Upper lobe of left lung (tissue), 6 donors: ENCODE data around the gene SLC25A29. TPM values are rescaled to one million over a fixed set of nuclear protein-coding genes. Genes with fewer than 3 reads are reported as not detected.

Source experiments
- ATAC-seq, 2 donors: fragments of 200-7000 bp; cut with Tn5 transposase; one replicate each; pipeline ENCODE4 v1.9.1; 2022; ENCODE audit warnings: mild to moderate bottlenecking in 2 of 2, moderate library complexity in 2 of 2; ENCODE audit not compliant: low FRiP score in 2 of 2
- DNase-seq, 2 donors: peaks; one replicate each; pipeline ENCODE4 v3.0.0-alpha.2; 2019 to 2020
- H3K27ac ChIP-seq, 4 donors: fragments of 200-600 bp; sonication (generic); one replicate each; pipeline ENCODE4 v1.5.1; 2016 to 2019
- H3K27me3 ChIP-seq, 4 donors: fragments of 200-600 bp; sonication (generic); one replicate each; pipeline ENCODE4 v1.5.1; 2017 to 2019
- H3K36me3 ChIP-seq, 4 donors: fragments of 200-600 bp; sonication (generic); one replicate each; pipeline ENCODE4 v1.5.1; 2016 to 2019
- H3K4me1 ChIP-seq, 4 donors: fragments of 200-600 bp; sonication (generic); one replicate each; pipeline ENCODE4 v1.5.1; 2018 to 2019
- H3K4me3 ChIP-seq, 4 donors: fragments of 200-600 bp; sonication (generic); one replicate each; pipeline ENCODE4 v1.5.1; 2017 to 2019; ENCODE audit warnings: mild to moderate bottlenecking in 2 of 4, moderate library complexity in 1 of 4
- H3K9me3 ChIP-seq, 4 donors: fragments of 200-600 bp; sonication (generic); one replicate each; pipeline ENCODE4 v1.5.1; 2018 to 2019
- EP300 ChIP-seq, 4 donors: sonication (generic); formaldehyde crosslinking; IDR thresholded peaks; one replicate each; pipeline ENCODE4 v1.5.1; 2017; ENCODE audit warnings: antibody characterized with exemption in 4 of 4, control low read depth in 2 of 4
- POLR2A ChIP-seq, 4 donors: fragments of 450-650 bp; IDR thresholded peaks; one replicate each; pipeline ENCODE4 v1.5.1; 2016 to 2017; ENCODE audit warnings: antibody characterized with exemption in 4 of 4, mild to moderate bottlenecking in 2 of 4
- POLR2AphosphoS5 ChIP-seq, 2 donors: sonication (generic); formaldehyde crosslinking; IDR thresholded peaks; one replicate each; pipeline ENCODE4 v1.5.1; 2017; ENCODE audit warnings: antibody characterized with exemption in 2 of 2
- WGBS, 2 donors: methylation state at CpG; one replicate each; pipeline ENCODE4 v1.1.5; 2017 to 2018; 5-methylcytosine and 5-hydroxymethylcytosine counted together
- total RNA-seq, 6 donors: library from RNA; depleted of rRNA in 4 of 6; stranded (reverse); fragments of >200 nt in 4 of 6; gene quantifications; one replicate each; pipeline versions ENCODE4 v1.1.0 to v1.2.1, GENCODE V29; 2016 to 2021
- TF ChIP-seq, protein P1 (sequence below), 6 experiments: fragments of 450-650 bp in 4 of 6; fragments of 200-600 bp in 2 of 6; sonication (generic) in 2 of 6; IDR thresholded peaks; one replicate each; pipeline ENCODE4 v1.5.1; 2016 to 2019; ENCODE audit warnings: antibody characterized with exemption in 6 of 6
- donor health status: DM: no; HTN: no; CAD: no; lungs with moderate emphysema.
- donor health status: DM: no; HTN: yes; CAD: no; lungs with severe emphysema.

The SLC25A29 gene
- total RNA-seq, 6 donors from 2014 or later, result 81.5 to 275 (median 96.6) TPM

DNA sequence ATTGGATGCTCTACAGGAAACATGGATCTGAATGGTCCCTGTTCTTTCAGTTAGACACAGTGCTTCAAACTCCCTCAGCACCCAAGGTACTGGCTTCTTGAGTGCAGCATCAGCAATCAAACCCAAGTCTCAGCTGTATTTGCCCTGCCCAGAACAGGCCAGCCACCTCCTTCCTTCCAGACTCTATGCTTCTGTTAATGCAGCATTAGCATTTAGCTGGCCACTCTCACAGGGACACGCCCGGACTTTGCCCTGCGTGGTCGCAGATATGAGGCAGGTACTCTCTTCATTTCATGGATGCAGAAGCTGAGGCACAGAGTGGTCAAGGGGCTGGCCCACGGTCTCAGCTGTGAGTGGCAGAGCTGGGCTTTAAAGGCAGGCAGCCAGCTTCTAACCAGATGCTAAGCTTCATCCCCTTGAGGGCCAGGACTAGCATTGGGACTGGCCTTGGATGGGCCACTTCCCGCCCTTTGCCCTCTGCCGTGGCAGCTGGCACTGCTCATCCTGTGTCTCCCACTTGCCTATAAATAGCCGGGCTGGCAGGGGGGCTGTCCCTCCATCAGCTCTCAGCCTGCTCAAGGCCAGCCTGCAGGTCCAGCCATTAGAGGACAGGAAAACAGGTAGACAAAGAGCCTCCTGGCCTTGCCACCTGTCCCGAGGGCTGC lies 15.4 kb upstream of the SLC25A29 start:
- Histone ChIP-seq H3K27ac (no peak overlapping the region), H3K4me3 (no peak overlapping the region), H3K9me3 (no peaks in the 10 kb centered on the region), H3K36me3 (no peaks in the 10 kb centered on the region), H3K27me3 (no peaks in the 10 kb centered on the region), H3K4me1 (peaks cover 4 to 12% (median 10%) of the 10 kb centered on the region in 4 donors)
- TF ChIP-seq POLR2A (IDR thresholded peaks at IDR 0.05) (no peak), POLR2AphosphoS5 (IDR thresholded peaks at IDR 0.05) (no peak), EP300 (IDR thresholded peaks at IDR 0.05) (no peak)
- TF ChIP-seq, protein P1, sequence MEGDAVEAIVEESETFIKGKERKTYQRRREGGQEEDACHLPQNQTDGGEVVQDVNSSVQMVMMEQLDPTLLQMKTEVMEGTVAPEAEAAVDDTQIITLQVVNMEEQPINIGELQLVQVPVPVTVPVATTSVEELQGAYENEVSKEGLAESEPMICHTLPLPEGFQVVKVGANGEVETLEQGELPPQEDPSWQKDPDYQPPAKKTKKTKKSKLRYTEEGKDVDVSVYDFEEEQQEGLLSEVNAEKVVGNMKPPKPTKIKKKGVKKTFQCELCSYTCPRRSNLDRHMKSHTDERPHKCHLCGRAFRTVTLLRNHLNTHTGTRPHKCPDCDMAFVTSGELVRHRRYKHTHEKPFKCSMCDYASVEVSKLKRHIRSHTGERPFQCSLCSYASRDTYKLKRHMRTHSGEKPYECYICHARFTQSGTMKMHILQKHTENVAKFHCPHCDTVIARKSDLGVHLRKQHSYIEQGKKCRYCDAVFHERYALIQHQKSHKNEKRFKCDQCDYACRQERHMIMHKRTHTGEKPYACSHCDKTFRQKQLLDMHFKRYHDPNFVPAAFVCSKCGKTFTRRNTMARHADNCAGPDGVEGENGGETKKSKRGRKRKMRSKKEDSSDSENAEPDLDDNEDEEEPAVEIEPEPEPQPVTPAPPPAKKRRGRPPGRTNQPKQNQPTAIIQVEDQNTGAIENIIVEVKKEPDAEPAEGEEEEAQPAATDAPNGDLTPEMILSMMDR (IDR thresholded peaks at IDR 0.05), result no peak
- ATAC-seq (no peak), DNase-seq (no peak)
- 76 to 87% methylated on average over 5 to 9 of the region's 9 CpGs for WGBS, 2 donors

DNA sequence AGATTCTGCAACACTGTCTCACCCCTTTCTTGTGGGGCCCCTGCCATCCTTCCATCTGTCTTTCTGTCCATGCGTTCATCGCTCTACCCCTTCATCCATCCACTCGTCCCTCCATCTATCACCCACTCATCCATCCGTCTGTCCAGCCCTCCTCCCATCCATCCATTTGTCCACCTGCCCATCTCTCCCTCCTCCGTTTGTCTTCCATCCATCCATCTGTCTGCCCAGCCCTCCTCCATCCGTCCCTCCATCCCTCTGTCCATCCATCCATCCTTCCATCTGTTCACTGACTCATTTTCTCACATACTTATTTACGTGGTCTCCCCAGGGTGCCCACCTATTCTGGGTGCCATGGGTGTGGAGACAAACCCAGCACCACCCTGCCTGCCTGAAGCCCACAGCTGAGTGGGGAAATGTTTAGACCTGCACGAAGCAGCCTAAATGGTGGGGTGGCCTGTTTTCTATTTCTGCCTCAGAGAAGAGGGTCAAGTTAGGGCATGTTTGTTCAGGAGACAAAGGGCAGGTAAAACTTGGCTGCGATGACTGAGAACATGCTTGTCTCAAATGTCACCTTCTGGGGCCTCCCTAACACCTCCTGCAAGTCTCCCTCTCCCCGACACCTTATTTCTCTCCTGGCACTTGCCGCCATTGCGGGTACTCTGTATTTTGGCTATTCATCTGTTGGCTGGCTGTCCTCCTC lies 14.1 kb upstream of the SLC25A29 start:
- Histone ChIP-seq H3K36me3 (no peaks in the 10 kb centered on the region), H3K27me3 (no peaks in the 10 kb centered on the region), H3K27ac (no peak overlapping the region), H3K9me3 (no peaks in the 10 kb centered on the region), H3K4me3 (no peak overlapping the region), H3K4me1 (peaks cover 4 to 12% (median 10%) of the 10 kb centered on the region in 4 donors)
- ATAC-seq (no peak), DNase-seq (no peak)
- WGBS, 2 donors, result 89 to 90% methylated on average over 12 of the region's 12 CpGs
- TF ChIP-seq POLR2A (IDR thresholded peaks at IDR 0.05), result no peak
- no peak for TF ChIP-seq EP300 (IDR thresholded peaks at IDR 0.05)
- TF ChIP-seq, protein P1 (IDR thresholded peaks at IDR 0.05), result no peak
- no peak for TF ChIP-seq POLR2AphosphoS5 (IDR thresholded peaks at IDR 0.05)

GRCh38 chr14:100317912-100318808 lies 11.9 kb upstream of the SLC25A29 start:
- DNase-seq, result peak; percentile 71 to 94

DNA sequence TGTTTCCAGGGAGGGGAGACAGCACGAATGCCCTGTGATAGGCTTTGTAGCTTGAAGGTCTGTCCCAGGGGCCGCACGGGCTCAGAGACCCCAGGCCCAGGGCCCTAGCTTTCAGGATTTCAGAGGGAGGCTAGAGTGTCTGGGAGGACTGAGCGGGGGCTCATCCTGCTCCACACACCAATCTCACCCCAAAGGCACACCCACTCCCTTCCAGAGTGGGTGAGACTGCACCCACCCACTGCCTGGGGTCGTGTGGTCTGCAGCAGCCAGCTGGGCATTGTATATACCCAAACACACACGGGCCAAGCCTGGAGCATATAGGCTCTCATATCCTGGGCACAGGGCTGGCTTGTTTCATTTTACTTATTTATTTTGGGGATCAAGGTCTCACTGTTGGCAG lies 11.1 kb upstream of the SLC25A29 start:
- Histone ChIP-seq H3K4me1 (peaks cover 15 to 26% (median 17%) of the 10 kb centered on the region in 4 donors), H3K4me3 (peak overlapping the region in 1 of 4 donors; percentile 55), H3K36me3 (no peaks in the 10 kb centered on the region), H3K27me3 (no peaks in the 10 kb centered on the region), H3K27ac (no peak overlapping the region), H3K9me3 (no peaks in the 10 kb centered on the region)
- TF ChIP-seq POLR2A (IDR thresholded peaks at IDR 0.05) (no peak), POLR2AphosphoS5 (IDR thresholded peaks at IDR 0.05) (no peak), EP300 (IDR thresholded peaks at IDR 0.05) (no peak)
- TF ChIP-seq, protein P1 (IDR thresholded peaks at IDR 0.05), result no peak
- 76 to 92% methylated on average over 3 to 6 of the region's 6 CpGs for WGBS, 2 donors
- no peak for ATAC-seq
- DNase-seq, result no peak

More at GRCh38 chr14:100317912-100318808, 11.9 kb upstream of the SLC25A29 start:
- TF ChIP-seq POLR2AphosphoS5 (IDR thresholded peaks at IDR 0.05), result no peak
- TF ChIP-seq, protein P1 (IDR thresholded peaks at IDR 0.05), result peak; percentile 82 to 91 (median 88)
- peak overlapping the region in 3 of 4 donors; percentile 27 to 65 (median 56) for H3K27ac ChIP-seq
- ATAC-seq, result peak; percentile 84 to 95
- H3K9me3 ChIP-seq, result no peaks in the 10 kb centered on the region
- 35 to 50% methylated on average over 22 to 39 of the region's 40 CpGs for WGBS, 2 donors
- H3K4me3 ChIP-seq, result peak overlapping the region in 3 of 4 donors; percentile 23 to 55 (median 45)
- peaks cover 7 to 18% (median 10%) of the 10 kb centered on the region in 4 donors for H3K4me1 ChIP-seq
- H3K27me3 ChIP-seq, result no peaks in the 10 kb centered on the region
- H3K36me3 ChIP-seq, result no peaks in the 10 kb centered on the region
